ENCODE measurements around the gene UPP1. TPM values are rescaled to one million over a fixed set of nuclear protein-coding genes. Genes with fewer than 3 reads are reported as not detected.
A peak's percentile ranks its signal among the peaks of the same experiment; 100 is the strongest.

UPP1 gene
- total and polyA plus RNA-seq, 2 of the 4 experiments (the other 2 are of a cell fraction), result 3.9 to 14.5 TPM

DNA sequence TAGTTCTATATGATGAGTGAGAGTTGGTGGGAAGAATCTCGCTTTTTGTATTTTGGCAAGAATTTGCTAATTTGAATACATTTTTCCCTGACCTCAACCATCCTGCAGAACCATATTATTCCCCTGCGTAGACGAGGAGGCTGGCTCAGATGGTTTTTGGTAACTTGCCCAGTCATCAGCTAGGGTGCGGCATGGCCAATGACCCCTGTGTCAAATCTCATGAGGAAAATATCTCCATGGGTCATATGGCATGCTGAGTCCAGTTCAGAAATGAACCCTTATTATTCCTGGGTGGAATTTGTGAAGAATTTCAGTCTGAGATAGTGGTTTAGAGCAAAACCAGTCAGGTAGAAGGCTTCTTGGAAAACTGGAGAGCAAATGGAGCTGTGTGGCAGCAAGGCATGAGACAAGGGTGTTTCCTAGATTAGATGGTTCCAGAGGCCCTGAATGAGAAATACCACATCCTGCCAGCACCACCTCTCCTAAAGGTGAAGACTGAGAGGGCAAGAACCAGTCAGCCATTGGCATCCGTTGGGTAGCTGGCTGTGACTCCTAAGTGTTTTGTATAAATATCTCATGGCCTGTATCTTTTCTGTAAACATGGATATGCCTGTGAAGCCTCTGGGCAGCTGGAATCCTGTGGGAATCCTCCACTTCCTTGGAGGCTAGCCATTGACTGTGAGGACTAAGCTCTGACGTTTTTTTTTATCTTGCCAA, 5.8 kb upstream of the UPP1 start:
- no peak overlapping the region for H3K18ac ChIP-seq (ENCODE audit: low read depth, low read length)
- no peak overlapping the region for H3K14ac ChIP-seq (replicated peaks; ENCODE audit: low read depth, low read length)
- H3K36me3 ChIP-seq (ENCODE audit: control insufficient read depth, insufficient read depth, low read length), result no peaks in the 10 kb centered on the region
- no peak overlapping the region for H3K4me3 ChIP-seq (ENCODE audit: insufficient read depth, low read depth, low read length)
- dilution Hi-C loops (cut with HindIII; ENCODE audit: low sequenced_read_pairs, unreplicated experiment), result no loop called here
- H3K4me2 ChIP-seq (ENCODE audit: low read depth, low read length), result no peak overlapping the region
- no CpG with 5 or more reads among the region's 6 CpGs for WGBS, 2 experiments (ENCODE audit: extremely low coverage in 2 of 2, insufficient read length in 1 of 2)
- H3K23ac ChIP-seq (ENCODE audit: low read depth, low read length), result no peak overlapping the region; the same call in 1 of the 2 replicates
- 0 out of 2 replicates have a peak, but pooled peaks cover 3% of the 10 kb centered on the region for H4K20me1 ChIP-seq (ENCODE audit: insufficient read depth, low read length)
- no TSS peak for BruUV-seq (replicated peaks)
- H3K27ac ChIP-seq (ENCODE audit: insufficient read depth, low read length), result no peak overlapping the region
- H3K9me1 ChIP-seq (ENCODE audit: insufficient read depth, low read length), result peaks cover 24% of the 10 kb centered on the region
- intact Hi-C loops (cut with micrococcal nuclease), result no loop called here
- H2BK5ac ChIP-seq (ENCODE audit: low read depth, low read length, poor library complexity, severe bottlenecking), result no peak overlapping the region
- no peaks in the 10 kb centered on the region for H3K9me3 ChIP-seq (ENCODE audit: control insufficient read depth, insufficient read depth, low read length)
- peak overlapping the region; percentile 28; the same call in 1 of the 2 replicates for H2BK120ac ChIP-seq (ENCODE audit: low read depth, low read length)
- H3K4me1 ChIP-seq (ENCODE audit: control insufficient read depth, insufficient read depth, low read length), result peaks cover 24% of the 10 kb centered on the region
- peak overlapping the region; percentile 42 for H3K4ac ChIP-seq (ENCODE audit: low read depth, low read length)
- H2AK5ac ChIP-seq (ENCODE audit: low read depth, low read length), result peak overlapping the region; percentile 47; the same call in 1 of the 2 replicates
- peak overlapping the region; percentile 47; the same call in 1 of the 2 replicates for H2BK20ac ChIP-seq (ENCODE audit: low read depth, low read length)
- peak overlapping the region; percentile 47; the same call in 1 of the 3 replicates for H2BK15ac ChIP-seq (ENCODE audit: low read depth, low read length)
- H3K9ac ChIP-seq (ENCODE audit: low read depth, low read length), result no peak overlapping the region
- no peak overlapping the region for H4K5ac ChIP-seq (ENCODE audit: low read depth, low read length)
- H4K91ac ChIP-seq (ENCODE audit: insufficient read depth, low read depth, low read length), result 0 out of 2 replicates have a peak overlapping the region, but pooled peaks have one; percentile 20
- peak overlapping the region in 1 of 2 experiments; percentile 41; a peak in 1 of 4 replicates for H4K8ac ChIP-seq (ENCODE audit: low read depth in 2 of 2, low read length in 2 of 2)
- CTCF ChIA-PET, result interaction anchor here (0.6 to 0.7 kb wide), 2 partner anchors 95 to 260 kb away, joined by 4 to 6 read pairs; no protein-coding TSS in a partner anchor
- H2AK9ac ChIP-seq (replicated peaks; ENCODE audit: low read depth, low read length, poor library complexity), result no peak overlapping the region
- H3K27me3 ChIP-seq (ENCODE audit: control insufficient read depth, insufficient read depth, low read length), result no peaks in the 10 kb centered on the region
- H3K79me1 ChIP-seq (ENCODE audit: low read depth in 1 of 2, low read length in 2 of 2), result peaks cover 0 to 10% of the 10 kb centered on the region in 2 experiments; a peak in 1 of 4 replicates
- no peak overlapping the region for H3K56ac ChIP-seq (ENCODE audit: extremely low read depth, insufficient read depth, low read length)
- ATAC-seq (ENCODE audit: low read depth) (peak; percentile 6; the same call in 1 of the 2 replicates), DNase-seq (peak; percentile 92)
- peak overlapping the region; percentile 52 for H2AFZ ChIP-seq (replicated peaks; ENCODE audit: low read length, poor library complexity)
- POLR2A ChIA-PET (ENCODE audit: unreplicated experiment), result interaction anchor here (0.7 kb wide), 1 partner anchor 256 kb away, joined by 3 read pairs; no protein-coding TSS in a partner anchor
- in situ Hi-C loops (cut with MboI; ENCODE audit: low sequenced_read_pairs), result no loop called here
- TF ChIP-seq, protein P1, sequence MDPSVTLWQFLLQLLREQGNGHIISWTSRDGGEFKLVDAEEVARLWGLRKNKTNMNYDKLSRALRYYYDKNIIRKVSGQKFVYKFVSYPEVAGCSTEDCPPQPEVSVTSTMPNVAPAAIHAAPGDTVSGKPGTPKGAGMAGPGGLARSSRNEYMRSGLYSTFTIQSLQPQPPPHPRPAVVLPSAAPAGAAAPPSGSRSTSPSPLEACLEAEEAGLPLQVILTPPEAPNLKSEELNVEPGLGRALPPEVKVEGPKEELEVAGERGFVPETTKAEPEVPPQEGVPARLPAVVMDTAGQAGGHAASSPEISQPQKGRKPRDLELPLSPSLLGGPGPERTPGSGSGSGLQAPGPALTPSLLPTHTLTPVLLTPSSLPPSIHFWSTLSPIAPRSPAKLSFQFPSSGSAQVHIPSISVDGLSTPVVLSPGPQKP (IDR thresholded peaks at IDR 0.05; ENCODE audit: borderline replicate concordance, low read depth, low read length), result no peak
- TF ChIP-seq BHLHE40 (IDR thresholded peaks at IDR 0.05; ENCODE audit: low read depth, low read length), result no peak
- no peak for TF ChIP-seq MAFK (IDR thresholded peaks at IDR 0.05; ENCODE audit: low read depth, low read length)
- TF ChIP-seq CHD1 (IDR thresholded peaks at IDR 0.05; ENCODE audit: low read depth, low read length), result no peak
- TF ChIP-seq NFE2L2 (IDR thresholded peaks at IDR 0.05; ENCODE audit: low read depth, low read length), result no peak
- TF ChIP-seq RCOR1 (IDR thresholded peaks at IDR 0.05; ENCODE audit: insufficient replicate concordance, low read length), result peak; percentile 67
- TF ChIP-seq MAZ (IDR thresholded peaks at IDR 0.05; ENCODE audit: borderline replicate concordance, low read depth, low read length), result no peak
- no peak for TF ChIP-seq RAD21 (IDR thresholded peaks at IDR 0.05; ENCODE audit: low read length)
- TF ChIP-seq, protein P2, sequence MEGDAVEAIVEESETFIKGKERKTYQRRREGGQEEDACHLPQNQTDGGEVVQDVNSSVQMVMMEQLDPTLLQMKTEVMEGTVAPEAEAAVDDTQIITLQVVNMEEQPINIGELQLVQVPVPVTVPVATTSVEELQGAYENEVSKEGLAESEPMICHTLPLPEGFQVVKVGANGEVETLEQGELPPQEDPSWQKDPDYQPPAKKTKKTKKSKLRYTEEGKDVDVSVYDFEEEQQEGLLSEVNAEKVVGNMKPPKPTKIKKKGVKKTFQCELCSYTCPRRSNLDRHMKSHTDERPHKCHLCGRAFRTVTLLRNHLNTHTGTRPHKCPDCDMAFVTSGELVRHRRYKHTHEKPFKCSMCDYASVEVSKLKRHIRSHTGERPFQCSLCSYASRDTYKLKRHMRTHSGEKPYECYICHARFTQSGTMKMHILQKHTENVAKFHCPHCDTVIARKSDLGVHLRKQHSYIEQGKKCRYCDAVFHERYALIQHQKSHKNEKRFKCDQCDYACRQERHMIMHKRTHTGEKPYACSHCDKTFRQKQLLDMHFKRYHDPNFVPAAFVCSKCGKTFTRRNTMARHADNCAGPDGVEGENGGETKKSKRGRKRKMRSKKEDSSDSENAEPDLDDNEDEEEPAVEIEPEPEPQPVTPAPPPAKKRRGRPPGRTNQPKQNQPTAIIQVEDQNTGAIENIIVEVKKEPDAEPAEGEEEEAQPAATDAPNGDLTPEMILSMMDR (conservative IDR thresholded peaks at IDR 0.05; ENCODE audit: low read depth, low read length), result no peak
- TF ChIP-seq MXI1 (IDR thresholded peaks at IDR 0.05; ENCODE audit: borderline replicate concordance, low read depth, low read length), result no peak
- TF ChIP-seq SMC3 (IDR thresholded peaks at IDR 0.05; ENCODE audit: low read depth, low read length), result no peak
- TF ChIP-seq, protein P3, sequence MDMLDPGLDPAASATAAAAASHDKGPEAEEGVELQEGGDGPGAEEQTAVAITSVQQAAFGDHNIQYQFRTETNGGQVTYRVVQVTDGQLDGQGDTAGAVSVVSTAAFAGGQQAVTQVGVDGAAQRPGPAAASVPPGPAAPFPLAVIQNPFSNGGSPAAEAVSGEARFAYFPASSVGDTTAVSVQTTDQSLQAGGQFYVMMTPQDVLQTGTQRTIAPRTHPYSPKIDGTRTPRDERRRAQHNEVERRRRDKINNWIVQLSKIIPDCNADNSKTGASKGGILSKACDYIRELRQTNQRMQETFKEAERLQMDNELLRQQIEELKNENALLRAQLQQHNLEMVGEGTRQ (IDR thresholded peaks at IDR 0.05; ENCODE audit: low read depth, low read length), result no peak
- TF ChIP-seq RFX5 (IDR thresholded peaks at IDR 0.05; ENCODE audit: low read depth, low read length), result no peak
- no peak for TF ChIP-seq POLR2A (IDR thresholded peaks at IDR 0.05; ENCODE audit: low read depth, low read length)

All from IMR-90 (cell line).